Measurements from ENCODE around the gene DDIT4.
"Not testable (repeated sequence)": the region's sequence is repeated elsewhere in the genome, so short reads cannot be mapped to it uniquely, and the experiment has no call there.

DDIT4 gene

DNA sequence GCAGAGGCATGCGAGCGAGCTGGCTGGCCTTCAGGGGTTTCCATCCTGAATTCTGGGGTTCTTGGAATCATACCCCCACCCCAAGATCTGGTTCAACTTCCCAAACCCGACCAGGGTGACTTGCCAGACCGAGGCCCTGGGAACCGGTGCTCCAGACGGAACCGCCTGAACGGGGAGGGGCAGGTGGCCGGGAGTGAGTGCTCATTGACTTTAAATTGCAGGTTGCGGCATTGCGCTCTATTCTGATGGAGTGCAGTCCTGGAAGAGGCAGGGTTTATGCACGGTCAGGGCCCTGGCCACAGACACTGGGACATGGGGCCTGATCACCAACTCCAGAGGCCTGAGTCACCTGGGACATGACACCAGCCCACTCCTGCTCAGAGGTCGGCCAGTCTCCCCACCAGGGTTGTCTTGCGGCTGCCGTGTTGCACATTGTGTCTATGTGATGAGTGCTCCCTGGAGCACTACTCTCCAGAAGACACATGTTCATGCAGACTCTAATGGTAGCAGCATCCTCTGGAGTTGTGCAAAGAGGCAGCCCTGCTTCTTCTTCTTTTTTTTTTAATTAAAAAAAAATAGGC, 5.8 kb upstream of the DDIT4 start:
- no peak for DNase-seq

DNA sequence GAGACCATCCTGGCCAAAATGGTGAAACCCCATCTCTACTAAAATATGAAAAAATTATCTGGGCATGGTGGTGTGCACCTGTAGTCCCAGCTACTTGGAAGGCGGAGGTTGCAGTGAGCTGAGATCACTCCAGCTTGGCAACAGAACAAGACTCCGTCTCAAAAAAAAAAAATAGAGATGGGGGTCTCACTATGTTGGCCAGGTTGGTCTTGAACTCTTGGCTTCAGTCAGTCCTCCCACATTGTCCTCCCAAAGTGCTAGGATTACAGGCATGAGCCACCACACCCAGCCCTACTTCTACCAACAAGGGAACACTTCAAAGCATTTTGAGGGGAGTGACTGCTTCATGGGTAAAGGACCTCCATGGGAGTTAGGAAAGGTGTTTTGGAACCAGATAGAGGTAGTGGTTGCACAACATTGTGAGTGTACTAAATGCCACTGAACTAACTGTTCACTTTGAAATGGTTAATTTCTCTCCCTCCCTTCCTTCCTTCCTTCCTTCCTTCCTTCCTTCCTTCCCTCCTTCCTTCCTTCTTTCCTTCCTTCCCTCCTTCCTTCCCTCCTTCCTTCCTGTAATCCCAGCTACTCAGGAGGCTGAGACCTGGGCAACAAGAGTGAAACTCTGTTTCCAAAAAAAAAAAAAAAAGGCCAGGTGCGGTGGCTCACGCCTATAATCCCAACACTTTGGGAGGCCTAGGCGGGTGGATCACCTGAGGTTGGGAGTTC, 5.1 kb upstream of the DDIT4 start:
- not testable (repeated sequence) for DNase-seq

DNA sequence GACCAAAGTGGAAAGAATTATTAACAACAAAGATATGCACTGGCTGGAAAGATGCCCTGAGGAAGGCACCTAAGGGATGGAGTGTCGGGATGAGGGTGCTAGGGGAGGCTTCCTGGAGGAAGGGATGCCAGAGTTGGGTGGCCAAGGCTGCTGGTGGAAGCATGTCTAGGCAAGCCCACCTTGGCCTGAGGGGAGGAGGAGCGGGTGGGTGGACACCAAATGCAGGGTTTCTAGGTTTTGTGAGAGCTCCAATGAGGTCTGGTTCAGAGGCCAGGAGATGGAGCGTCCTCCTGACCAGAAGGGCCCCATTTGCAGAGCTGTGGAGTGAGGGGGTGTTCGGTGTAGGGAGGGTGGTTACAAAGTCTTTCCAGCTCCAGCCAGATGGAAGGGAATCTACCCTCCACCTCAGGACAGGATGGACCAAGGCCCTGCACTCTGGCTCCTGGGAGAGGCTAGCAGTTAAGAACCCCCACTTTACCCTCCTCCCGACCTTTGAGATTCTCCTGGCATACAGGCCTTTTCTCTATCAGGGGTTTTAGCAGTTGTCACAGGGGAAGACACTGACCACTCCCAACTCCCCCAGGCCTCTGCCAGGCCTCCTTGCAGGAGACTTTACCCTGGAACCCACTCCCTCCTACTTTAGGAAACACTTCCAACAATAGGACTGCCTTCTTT, 3.0 kb upstream of the DDIT4 start:
- no peak for DNase-seq

DNA sequence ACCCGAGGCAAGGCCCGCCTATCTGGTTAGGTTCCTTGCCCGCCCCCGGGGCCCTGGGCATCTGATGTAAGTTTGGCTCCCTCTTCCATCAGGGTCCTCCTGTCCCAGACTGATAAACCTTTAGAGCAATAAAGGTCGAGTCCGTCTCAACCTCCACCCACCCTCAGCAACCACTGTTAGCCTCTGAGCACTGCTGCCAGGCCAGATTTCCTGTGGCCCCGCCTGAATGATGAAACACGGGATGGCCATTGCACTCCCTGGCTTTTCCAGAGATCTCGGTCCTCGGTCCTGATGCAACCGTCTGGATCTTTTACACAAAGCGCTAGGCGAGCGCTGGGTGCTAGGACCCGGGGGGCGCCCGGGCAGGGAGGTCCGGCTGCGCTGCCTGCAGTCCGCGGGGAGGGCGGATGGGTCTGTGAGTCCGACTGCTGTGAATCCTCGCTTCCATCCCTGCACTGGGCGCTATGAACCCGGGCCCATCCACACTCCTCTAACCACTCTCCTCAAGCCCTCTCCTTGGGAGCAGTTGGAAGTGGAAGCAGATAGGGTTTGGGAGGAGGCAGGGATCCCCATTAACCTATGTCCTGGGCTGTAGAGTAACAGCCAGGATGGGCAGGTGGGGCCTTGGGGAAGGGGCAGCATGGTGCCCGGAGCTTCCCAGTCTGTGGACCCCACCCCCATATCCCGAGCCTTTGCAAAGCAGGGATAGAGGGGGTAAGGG, 875 bp upstream of the DDIT4 start:
- peak; percentile 98 for DNase-seq

DNA sequence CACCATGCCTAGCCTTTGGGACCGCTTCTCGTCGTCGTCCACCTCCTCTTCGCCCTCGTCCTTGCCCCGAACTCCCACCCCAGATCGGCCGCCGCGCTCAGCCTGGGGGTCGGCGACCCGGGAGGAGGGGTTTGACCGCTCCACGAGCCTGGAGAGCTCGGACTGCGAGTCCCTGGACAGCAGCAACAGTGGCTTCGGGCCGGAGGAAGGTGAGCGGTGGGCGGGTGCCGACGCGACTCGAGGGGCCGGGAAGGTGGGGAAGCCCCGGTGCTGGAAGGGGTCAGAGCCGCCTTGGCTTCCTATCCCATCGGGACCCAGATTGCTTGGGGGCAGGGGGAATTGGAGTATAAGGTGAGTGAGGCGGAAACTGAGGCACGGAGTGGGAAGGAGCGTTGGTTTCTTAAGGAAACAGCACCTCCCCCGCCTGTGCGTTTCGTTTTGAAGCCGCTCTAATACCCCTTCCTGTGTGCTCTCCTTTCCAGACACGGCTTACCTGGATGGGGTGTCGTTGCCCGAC, 547 bp downstream of the DDIT4 start:
- no peak for DNase-seq

DNA sequence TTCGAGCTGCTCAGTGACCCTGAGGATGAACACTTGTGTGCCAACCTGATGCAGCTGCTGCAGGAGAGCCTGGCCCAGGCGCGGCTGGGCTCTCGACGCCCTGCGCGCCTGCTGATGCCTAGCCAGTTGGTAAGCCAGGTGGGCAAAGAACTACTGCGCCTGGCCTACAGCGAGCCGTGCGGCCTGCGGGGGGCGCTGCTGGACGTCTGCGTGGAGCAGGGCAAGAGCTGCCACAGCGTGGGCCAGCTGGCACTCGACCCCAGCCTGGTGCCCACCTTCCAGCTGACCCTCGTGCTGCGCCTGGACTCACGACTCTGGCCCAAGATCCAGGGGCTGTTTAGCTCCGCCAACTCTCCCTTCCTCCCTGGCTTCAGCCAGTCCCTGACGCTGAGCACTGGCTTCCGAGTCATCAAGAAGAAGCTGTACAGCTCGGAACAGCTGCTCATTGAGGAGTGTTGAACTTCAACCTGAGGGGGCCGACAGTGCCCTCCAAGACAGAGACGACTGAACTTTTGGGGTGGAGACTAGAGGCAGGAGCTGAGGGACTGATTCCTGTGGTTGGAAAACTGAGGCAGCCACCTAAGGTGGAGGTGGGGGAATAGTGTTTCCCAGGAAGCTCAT, 1.1 kb downstream of the DDIT4 start:
- DNase-seq, result peak; percentile 59

DNA sequence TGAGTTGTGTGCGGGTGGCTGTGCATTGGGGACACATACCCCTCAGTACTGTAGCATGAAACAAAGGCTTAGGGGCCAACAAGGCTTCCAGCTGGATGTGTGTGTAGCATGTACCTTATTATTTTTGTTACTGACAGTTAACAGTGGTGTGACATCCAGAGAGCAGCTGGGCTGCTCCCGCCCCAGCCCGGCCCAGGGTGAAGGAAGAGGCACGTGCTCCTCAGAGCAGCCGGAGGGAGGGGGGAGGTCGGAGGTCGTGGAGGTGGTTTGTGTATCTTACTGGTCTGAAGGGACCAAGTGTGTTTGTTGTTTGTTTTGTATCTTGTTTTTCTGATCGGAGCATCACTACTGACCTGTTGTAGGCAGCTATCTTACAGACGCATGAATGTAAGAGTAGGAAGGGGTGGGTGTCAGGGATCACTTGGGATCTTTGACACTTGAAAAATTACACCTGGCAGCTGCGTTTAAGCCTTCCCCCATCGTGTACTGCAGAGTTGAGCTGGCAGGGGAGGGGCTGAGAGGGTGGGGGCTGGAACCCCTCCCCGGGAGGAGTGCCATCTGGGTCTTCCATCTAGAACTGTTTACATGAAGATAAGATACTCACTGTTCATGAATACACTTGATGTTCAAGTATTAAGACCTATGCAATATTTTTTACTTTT, 1.8 kb downstream of the DDIT4 start:
- no peak for DNase-seq

DNA sequence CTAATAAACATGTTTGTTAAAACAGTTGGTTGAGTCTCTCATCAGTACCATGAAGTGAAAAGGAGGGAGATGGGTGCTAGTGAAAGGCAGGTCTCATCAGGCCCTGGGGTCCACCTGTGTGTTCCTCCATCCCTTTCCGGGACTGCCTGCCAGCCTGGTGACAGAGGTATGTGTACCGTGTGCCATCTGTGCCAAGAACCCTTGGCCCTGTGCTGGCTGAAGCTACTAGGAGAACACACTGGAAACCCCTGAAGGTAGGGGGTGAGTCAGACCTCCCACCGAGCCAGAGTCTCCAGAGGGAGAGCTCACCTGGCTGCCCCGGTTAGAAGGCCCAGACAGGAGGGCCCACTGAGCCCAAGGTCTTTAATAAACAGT, 2.3 kb downstream of the DDIT4 start:
- DNase-seq, result no peak

DNA sequence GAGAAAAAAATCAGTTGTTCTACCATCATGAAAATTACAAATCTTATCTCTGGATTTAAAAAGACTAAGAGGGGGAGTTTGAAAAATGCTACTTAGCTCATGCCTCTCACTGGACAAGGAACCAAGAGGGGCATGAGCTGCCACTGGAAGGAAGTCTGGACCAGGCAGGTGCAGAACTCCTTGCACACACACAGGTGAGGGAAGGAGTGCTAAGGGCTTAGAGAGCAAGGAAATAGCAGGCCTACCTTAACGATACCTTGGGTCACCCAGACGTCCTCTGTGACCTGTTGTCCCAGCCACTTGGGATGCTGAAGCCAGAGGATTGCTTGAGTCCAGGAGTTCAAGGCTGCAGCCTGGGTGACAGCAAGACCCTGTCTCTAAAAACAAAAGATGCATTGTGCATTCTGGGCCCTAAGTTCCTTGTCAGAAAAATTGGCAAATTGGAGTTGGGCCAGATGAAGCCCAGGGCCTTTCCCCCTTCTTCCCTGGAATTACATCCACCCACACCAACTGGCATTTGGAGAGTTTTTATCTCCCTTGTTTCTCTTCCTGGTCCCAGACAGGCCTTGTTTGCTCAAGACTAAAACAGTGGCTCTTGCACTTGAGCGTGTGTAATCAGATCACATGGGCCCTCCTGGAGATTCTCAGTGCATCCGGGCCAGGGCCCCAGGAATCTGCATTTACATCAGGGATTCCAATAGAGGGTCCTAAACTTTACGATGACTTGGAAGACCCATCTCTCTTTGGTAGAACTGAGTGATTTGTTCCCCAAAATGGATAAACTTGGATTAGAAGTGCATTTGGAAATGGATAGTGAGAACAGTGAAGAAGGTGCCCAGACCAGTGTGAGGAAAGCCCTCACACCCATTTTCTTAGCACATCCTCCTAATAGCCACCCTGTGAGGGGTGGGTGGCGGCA, 3.0 kb downstream of the DDIT4 start:
- DNase-seq, result peak; percentile 79

DNA sequence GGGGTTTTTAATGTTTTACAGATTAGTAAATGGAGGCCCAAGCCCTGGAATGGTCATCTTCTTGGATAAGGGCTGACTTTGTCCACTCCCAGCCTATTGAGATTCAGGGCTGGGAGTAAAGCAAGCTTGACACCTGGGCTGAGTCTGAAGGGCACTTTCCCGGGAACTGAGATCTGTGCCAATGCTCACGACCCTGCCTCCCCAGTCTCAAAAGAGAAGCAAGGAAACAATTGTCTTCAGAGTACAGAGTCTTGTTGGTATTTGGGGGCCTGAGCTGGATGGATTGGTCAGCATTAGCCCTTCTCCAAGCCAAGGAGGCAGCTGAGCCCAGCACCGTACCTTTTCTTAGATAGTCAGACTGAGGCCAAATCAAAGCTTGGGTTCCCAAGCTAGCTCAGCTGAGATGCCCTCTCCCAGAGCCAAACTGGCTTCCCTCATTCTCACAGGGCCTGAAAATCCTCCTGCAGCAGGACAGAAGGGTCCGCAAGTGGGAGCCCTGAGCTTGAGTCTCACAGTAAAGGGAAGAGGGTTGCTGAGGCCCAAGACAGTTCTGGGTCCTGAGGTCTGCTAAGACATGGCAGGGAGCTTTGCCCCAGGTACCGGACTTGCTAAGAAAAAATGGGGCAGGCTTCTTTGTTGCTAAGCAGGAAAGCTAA, 3.7 kb downstream of the DDIT4 start:
- DNase-seq, result no peak

DNA sequence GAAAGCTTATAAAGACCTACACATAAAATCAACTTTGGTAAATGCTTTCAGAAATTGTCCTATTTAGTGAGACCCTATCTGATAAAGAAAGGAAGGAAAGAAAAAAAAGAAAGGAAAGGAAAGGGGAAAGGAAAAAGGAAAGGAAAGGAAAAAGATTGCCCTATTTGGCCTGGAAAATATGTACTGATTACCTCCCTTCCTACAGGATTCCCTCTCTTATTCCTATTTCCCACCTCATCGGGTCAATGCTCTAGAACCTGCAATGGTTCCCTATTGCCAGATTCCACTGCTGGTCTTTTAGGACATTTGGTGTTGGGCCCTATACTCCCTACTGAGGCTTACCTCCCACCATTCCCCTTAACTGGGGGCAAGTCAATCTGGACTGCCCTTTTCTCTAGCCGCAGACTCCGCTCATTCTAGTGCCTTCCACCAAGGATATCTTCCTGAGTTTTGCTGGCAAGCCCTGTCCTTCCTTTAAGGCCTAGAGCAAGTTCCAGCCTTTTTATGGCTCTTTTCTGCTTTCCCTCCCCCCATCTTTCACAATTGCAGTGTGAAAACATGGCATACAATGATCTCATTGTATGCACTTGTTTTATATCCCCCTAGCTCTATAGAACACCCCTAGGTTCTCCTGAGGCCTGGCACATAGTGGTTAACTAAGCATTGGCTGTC, 4.4 kb downstream of the DDIT4 start:
- DNase-seq, result no peak

DNA sequence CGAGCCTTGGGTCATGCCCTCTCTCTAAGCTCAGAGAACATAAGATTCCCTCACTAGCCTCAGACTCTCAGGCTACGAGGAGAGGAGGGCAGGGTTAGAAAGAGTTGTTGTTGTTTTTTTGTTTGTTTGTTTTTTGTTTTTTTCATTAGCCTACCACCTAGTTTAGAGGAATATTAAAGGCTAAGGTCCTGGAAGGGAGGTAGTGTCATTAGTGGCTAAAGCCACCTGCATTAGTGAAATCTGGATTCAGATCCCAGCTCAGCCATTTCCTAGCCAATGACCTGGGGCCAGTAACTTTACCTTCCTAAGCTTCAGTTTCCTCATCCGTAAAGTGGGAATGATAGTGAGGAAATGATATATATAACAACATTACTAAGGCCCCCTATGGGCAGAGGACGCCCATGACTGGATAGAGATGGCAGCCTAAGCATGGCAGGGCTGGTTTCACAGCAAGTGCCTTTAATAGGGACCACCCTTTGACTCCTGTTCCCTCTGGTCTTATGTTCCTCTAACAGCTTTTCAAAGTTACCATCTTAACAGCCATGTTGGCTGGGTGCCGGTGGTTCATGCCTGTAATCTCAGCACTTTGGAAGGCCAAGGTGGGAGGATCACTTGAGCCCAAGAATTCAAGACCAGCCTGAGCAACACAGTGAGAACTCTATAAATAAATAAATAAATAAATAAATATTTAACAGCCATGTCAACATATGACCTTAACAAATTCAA, 5.1 kb downstream of the DDIT4 start:
- no peak for DNase-seq

DNA sequence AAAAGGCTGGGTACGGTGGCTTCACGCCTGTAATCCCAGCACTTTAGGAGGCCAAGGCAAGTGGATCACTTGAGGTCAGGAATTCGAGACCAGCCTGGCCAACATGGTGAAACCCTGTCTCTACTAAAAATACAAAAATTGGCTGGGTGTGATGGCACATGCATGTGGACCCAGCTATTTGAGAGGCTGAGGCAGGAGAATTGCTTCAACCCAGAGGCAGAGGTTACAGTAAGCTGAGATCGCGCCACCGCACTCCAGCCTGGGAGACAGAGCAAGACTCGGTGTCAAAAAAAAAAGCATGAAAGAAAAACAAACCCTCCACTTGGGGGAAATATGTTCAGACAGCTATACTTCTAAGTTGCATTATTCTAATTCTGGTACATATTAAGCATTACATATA, 5.9 kb downstream of the DDIT4 start:
- not testable (repeated sequence) for DNase-seq

DNA sequence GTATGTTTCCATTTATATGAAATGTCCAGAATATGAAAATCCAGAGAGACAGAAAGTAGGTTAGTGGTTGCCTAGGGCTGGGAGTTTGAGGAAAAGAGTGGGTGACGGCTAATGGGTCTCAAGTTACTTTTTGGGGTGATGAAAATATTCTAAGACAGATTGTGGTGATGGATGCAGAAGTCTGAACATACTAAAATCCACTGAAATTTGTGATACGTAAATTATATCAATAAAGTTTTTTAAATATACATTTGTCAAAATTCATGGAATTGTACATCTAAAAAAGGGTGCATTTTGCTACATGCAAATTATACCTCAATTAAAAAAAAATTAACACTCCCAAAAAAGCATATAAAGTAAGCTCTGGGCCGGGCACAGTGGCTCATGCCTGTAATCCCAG, 9.4 kb downstream of the DDIT4 start:
- DNase-seq, result no peak

DNA sequence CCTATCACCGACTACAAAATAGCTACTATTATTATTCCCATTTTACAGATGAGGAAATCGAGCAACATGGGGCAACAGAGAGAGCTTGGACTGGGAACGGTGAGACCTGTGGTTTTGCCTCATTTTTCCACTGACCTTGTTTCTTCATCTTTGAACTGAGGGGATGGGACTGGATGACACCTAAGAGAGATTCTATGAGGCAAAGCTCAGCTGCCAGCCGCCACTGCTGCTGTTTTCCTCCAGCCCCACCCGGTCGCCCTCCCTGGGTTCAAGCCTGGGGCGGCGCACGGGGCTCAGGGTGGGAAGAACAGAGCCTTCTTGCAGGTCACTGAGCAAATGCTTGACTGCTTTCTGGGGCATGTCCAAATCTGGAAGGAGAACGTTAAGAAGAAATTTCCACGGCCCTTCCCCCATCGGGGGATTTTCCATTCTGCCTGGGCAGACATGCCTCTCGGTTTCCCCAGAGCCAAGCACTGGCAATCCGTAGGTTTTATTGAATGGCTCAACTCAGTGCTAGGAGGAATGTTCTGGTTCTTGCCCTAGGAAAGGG, 12.3 kb downstream of the DDIT4 start:
- no peak for DNase-seq

DNA sequence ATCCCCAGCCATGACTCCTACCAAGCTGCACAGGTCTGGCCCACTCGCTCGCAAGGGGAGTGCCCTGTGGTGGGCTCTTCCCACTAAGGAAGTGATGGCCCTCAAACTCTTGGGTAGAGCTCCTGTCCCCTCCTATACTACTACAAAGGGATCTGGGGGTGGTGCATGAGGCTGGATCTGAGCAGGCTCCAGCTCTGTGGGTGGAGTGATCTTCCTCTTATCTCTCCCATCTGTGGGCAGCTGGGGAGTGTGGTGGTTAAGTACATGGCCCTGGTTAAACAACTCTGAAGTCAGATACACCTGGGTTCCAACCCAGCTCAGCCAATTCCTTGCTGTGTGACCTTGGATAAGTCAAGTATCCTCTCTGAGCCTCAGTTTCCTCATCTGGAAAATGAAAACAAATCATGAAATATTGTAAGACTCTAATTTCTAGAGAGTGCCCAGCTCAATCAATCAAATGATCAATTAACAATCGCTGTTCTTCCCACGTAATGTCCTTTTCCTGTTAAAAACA, 17.4 kb downstream of the DDIT4 start:
- no peak for DNase-seq

DNA sequence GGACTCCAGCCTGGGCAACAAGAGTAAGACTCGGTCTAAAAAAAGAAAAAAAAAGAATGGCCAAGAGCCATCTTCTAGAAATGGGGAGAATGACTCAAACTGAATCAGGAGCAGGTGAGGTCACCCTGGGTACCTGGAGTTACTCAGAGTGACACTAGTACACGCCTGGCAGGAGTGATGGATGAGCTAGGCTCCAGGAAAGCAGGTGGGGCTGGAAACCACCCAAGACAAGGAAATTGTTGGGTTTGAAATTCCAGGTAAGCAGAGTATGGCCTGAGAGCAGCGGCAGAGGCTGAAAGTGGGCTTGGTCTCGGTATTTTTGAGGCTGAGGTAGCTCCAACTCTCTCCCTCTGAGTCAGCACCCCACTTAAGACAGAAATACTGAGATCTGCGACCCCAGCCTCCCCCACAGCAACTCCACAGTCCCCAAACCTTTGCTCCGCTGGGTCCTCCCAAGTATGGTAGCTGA, 18.5 kb downstream of the DDIT4 start:
- no peak for DNase-seq

DNA sequence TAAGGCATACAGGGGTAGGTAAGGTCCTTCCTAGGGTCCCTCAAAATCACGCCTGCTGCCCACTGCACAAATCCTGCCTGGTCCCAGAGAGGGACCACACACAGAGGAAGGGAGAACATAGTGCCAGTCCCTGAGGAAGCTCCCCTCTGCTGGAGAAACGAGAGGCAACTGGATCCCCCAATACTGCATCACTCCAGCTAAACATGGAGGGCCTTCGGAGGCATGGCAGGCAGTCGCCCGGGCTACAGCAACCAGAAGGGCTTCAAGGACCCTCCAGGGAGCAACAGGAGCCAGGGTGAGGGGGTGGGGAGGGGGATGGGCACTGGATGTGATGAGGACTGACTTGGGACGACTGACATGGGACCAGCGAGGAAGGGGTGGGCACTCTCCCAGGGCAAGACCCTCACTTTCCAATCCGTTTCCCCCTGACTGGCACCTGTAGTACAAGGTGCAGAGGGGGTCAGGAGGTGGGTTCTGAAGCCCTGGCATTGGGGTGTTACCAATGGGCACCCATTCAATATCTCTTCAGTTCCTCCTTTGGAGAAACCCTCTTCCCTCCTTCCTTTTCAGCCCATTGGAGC, 21.7 kb downstream of the DDIT4 start:
- DNase-seq, result no peak
